Measurements from ENCODE around the gene SND1. TPM values are rescaled to one million over a fixed set of nuclear protein-coding genes. Genes with fewer than 3 reads are reported as not detected.

Gene SND1
- total and polyA plus RNA-seq, 4 donors = 59.4 to 214 (median 84.1) TPM

- no peak for DNase-seq (ENCODE audit: low spot score)
- Histone ChIP-seq H3K9me3 (ENCODE audit: control insufficient read depth in 4 of 4, low read length in 3 of 4) (no peaks in the 10 kb centered on the region), H3K27ac (ENCODE audit: low read depth in 1 of 2, low read length in 2 of 2) (no peak overlapping the region), H3K9ac (ENCODE audit: low read depth in 1 of 2, low read length in 2 of 2) (no peak overlapping the region), H3K36me3 (ENCODE audit: control insufficient read depth in 4 of 4, insufficient read depth in 3 of 4, low read depth in 1 of 4, low read length in 3 of 4) (peaks cover 10 to 32% (median 23%) of the 10 kb centered on the region in 4 donors), H3K4me1 (ENCODE audit: control insufficient read depth in 4 of 4, insufficient read depth in 4 of 4, low read length in 3 of 4) (no peaks in the 10 kb centered on the region), H3K4me3 (ENCODE audit: low read depth in 1 of 3, low read length in 3 of 3) (no peak overlapping the region), H3K27me3 (ENCODE audit: control insufficient read depth in 4 of 4, insufficient read depth in 4 of 4, low read length in 3 of 4) (no peaks in the 10 kb centered on the region)
- TF ChIP-seq SP1 (IDR thresholded peaks at IDR 0.05) (no peak), JUND (IDR thresholded peaks at IDR 0.05) (no peak), CTCF (IDR thresholded peaks at IDR 0.05; ENCODE audit: low read depth, low read length, missing input control) (no peak), RXRA (IDR thresholded peaks at IDR 0.05) (no peak), HNF4G (IDR thresholded peaks at IDR 0.05) (no peak), EGR1 (IDR thresholded peaks at IDR 0.05; ENCODE audit: low read depth in 2 of 2) (no peak), HNF4A (conservative IDR thresholded peaks at IDR 0.05) (no peak), ATF3 (IDR thresholded peaks at IDR 0.05) (no peak), TAF1 (conservative IDR thresholded peaks at IDR 0.05) (no peak), GABPA (IDR thresholded peaks at IDR 0.05 in 1 of 2, conservative IDR thresholded peaks at IDR 0.05 in 1 of 2) (no peak), YY1 (IDR thresholded peaks at IDR 0.05) (no peak)
- TF ChIP-seq, protein P1, sequence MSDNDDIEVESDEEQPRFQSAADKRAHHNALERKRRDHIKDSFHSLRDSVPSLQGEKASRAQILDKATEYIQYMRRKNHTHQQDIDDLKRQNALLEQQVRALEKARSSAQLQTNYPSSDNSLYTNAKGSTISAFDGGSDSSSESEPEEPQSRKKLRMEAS (IDR thresholded peaks at IDR 0.05) = no peak
- 52% methylated on average over 1 of the region's 1 CpG for WGBS
Measured at GRCh38 chr7:127932496-127932895, 280.5 kb downstream of the SND1 start.

GRCh38 chr7:127933146-127933545 is 281.2 kb downstream of the SND1 start:
- WGBS = 96% methylated on average over 4 of the region's 4 CpGs
- Histone ChIP-seq H3K27me3 (ENCODE audit: control insufficient read depth in 4 of 4, insufficient read depth in 4 of 4, low read length in 3 of 4) (no peaks in the 10 kb centered on the region), H3K36me3 (ENCODE audit: control insufficient read depth in 4 of 4, insufficient read depth in 3 of 4, low read depth in 1 of 4, low read length in 3 of 4) (peaks cover 10 to 32% (median 23%) of the 10 kb centered on the region in 4 donors), H3K9ac (ENCODE audit: low read depth in 1 of 2, low read length in 2 of 2) (no peak overlapping the region), H3K4me3 (ENCODE audit: low read depth in 1 of 3, low read length in 3 of 3) (no peak overlapping the region), H3K27ac (ENCODE audit: low read depth in 1 of 2, low read length in 2 of 2) (no peak overlapping the region), H3K4me1 (ENCODE audit: control insufficient read depth in 4 of 4, insufficient read depth in 4 of 4, low read length in 3 of 4) (no peaks in the 10 kb centered on the region), H3K9me3 (ENCODE audit: control insufficient read depth in 4 of 4, low read length in 3 of 4) (no peaks in the 10 kb centered on the region)
- DNase-seq (ENCODE audit: low spot score) = no peak
- TF ChIP-seq JUND (IDR thresholded peaks at IDR 0.05) = no peak
- TF ChIP-seq EGR1 (IDR thresholded peaks at IDR 0.05; ENCODE audit: low read depth in 2 of 2) = no peak
- TF ChIP-seq, protein P1 (IDR thresholded peaks at IDR 0.05) = no peak
- TF ChIP-seq SP1 (IDR thresholded peaks at IDR 0.05) = no peak
- TF ChIP-seq HNF4A (conservative IDR thresholded peaks at IDR 0.05) = no peak
- TF ChIP-seq ATF3 (IDR thresholded peaks at IDR 0.05) = no peak
- TF ChIP-seq HNF4G (IDR thresholded peaks at IDR 0.05) = no peak
- TF ChIP-seq FOXA2 (IDR thresholded peaks at IDR 0.05) = no peak
- TF ChIP-seq RAD21 (IDR thresholded peaks at IDR 0.05) = no peak
- no peak for TF ChIP-seq ZBTB33 (IDR thresholded peaks at IDR 0.05)
- TF ChIP-seq CTCF (IDR thresholded peaks at IDR 0.05; ENCODE audit: low read depth, low read length, missing input control) = no peak
- no peak for TF ChIP-seq RXRA (IDR thresholded peaks at IDR 0.05)
- no peak for TF ChIP-seq GABPA (IDR thresholded peaks at IDR 0.05 in 1 of 2, conservative IDR thresholded peaks at IDR 0.05 in 1 of 2)

Measured in liver (tissue), 9 donors.